GM19452 (cell line): ENCODE measurements around the gene TYW1.
"Not testable (repeated sequence)": the region's sequence is repeated elsewhere in the genome, so short reads cannot be mapped to it uniquely, and the experiment has no call there.

ENCODE experiments used
- ATAC-seq: cut with Tn5 transposase; IDR thresholded peaks from one replicate; pipeline ENCODE4 v1.9.1; 2021; ENCODE audit not compliant: unreplicated experiment

TYW1 gene

DNA sequence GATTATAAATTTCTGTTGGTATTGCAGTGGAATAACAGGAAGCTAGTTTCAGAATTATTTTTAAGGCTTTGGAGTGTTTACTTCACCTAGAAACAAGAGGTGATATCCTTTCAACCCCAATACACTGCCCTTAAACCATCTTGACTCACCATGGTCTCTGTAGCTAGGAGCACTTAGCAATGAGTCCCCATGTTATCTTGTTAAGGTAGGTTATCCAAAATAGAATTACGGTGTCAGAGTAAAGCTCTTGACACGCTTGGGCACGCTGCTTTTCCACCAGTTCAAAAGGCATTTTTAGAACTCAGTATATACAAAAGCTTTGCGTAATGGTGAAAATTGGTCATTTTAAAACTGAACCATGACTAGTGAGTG is 46.9 kb downstream of the TYW1 start:
- not testable (repeated sequence) for ATAC-seq

DNA sequence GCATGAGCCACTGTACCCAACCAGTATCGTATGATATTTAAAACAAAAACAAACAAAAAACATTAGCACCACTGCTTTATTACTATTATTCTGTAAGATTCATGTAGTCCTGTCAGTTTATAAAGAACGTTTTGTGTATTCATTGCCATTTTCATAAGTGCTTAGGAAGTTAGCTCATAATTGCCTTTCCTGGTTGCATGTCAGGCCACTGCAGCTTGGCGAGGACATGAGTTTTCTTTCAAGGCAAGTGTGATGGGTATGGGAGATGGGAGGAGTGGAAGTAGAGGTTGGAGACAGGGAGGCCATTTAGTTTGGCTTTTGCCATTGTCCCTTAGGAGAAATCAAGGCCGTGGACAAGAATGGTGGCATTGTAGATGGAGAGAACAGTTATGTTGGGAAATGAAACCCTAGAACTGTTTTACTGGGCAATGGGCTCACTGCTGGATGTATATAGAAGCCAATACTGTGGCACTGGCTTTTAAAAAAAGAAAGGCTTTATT is 48.9 kb downstream of the TYW1 start:
- ATAC-seq: no peak

DNA sequence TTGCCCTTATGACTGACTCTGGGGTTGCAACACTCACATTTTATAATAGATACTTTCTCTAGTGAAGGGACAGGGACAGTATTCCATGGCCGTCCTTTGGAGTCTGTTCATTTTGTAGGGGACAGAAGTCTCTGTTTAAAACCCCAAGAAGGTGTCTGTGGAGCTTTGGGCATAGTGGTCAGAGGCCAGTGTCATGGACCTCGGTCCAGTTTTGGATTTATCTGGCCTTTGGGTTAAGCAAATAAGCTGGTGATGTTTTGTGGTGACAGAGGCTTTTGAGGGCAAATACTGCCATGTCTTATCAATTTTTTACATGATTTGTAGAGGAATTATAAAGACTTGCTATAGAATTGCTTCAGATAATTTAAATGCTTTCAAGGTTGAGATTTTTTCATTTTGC is 50.2 kb downstream of the TYW1 start:
- ATAC-seq: not testable (repeated sequence)

DNA sequence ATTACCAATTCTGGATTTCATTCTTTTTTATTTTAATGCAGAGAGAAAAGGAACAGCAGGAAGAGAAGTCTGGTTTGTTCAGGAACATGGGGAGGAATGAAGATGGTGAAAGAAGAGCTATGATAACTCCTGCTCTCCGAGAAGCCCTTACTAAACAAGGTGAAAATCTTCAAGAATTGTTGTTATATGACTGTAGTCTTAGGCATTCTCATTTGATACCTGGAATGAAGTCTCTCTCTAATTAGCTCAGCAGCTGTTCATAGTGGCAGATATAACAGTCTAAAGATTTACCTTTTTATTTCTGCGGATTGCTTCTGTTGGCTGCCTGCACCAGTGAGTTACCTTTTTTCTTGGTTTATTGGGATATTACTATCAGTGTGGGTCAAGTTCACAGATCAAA is 53.3 kb downstream of the TYW1 start:
- ATAC-seq: not testable (repeated sequence)

DNA sequence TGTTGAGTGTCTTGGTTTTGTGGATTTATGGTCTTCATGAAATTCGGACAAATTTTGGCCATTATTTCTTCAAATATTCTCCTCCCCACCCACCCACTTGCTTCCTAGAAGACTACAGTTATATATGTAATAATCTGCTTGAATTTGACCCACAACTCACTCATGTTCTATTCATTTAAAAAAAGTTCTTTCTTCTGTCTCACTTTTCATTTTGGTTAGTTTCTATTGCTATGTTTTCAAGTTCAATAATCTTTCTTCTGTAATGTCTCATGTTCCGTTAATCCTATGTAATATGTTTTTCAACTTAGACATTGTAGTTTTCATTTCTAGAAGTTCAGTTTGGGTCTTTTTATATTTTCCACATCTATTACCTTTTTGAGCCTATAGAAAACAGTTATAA is 55.5 kb downstream of the TYW1 start:
- not testable (repeated sequence) for ATAC-seq

DNA sequence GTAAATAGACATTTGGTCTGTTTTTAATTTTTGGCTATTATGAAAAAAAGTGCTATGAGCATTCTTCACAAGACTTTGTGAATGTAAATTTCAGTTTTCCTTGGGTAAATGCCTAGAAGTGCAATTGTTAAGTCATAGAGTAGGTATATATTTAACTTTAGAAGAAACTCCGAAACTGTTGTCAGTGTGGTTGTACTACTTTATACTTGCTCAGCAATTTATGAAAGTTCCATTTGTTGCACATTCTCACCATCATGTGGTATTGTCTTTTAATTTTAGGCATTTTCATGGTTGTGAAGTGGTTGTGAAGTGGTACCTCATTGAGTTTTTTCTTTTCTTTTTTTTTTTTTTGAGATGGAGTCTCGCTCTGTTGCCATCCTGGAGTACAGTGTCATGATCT is 60.0 kb downstream of the TYW1 start:
- no peak for ATAC-seq

DNA sequence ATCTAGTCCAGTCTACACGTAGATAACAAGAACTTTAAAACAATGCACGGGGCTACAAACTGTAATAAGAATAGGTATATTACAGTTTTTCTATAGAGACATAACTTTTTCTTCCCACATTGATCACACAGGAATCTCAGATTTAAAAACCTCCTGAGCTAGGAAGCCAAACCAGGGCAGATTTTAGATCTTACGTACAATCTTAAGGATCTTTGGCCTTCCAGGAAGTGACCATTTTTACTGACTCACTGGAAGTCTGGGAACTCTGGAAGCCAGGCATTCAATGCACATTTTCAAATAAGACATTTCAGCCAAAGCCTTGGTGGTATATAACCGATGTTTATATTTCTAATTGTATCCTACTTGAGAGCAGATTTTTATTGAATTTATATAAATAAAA is 64.7 kb downstream of the TYW1 start:
- not testable (repeated sequence) for ATAC-seq

DNA sequence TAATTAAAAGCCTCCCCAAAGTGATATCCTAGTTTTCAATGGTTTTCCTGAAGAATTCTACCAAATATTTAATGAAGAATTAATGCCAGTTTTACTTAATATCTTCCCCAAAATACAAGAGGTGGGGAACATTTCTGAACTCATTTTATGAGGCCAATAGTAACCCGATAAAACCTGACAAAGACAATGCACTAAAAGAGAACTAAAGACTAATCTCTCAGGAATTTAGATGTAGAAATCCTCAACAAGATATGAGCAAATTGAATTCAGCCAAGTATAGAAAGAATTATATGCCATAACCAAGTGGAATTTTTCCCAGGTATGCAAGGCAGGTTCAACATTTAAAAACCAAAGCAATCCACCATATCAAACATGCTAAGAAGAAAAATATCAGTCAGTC is 66.2 kb downstream of the TYW1 start:
- ATAC-seq: not testable (repeated sequence)

DNA sequence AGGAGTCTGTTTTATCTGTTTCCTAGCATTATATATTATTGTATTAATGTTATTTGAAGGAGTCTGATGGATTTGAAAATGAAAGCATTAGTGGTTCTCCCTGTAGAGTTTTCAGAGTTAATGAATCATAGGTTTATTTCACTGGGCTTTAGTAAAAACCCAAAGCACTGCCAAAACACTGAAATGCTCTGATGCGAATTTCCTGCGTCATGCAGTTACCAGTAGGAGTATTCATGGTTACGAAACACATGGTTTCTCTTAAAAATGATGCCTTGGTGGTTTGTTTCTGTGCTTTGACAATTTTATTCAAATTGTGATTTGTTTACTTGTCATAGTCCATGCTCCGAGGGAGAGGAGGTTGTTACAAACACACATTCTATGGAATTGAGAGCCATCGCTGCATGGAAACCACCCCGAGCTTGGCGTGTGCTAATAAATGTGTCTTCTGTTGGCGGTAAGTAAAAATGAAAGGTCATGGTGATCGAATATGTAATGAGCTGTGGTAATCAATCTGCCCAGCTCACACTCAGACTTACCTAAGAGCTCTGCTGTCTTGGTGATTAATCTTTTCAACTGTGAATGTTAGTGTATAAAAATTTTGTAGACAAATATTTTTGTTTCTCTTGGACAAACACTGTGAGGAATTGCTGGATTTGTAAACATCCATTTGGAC is 70.5 kb downstream of the TYW1 start:
- peak; percentile 64 for ATAC-seq

DNA sequence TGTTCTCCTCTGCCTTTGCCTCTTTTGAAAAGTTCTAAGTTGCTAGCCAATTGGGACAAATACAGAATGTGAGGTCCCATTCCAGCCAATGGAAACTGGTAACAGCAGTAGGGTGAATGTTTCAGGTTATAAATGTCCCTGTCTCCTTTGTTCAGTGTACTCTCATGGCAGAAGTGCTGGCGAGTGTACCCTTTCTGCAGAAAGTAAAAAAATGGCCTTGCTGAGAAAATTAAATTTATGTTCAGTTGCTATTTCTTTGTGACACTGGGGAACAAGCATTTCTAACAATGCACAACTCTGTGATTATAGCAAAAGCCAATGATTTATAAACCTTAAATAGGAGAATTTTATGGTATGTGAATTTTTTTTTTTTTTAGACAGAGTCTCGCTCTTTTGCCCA is 79.5 kb downstream of the TYW1 start:
- ATAC-seq: not testable (repeated sequence)

DNA sequence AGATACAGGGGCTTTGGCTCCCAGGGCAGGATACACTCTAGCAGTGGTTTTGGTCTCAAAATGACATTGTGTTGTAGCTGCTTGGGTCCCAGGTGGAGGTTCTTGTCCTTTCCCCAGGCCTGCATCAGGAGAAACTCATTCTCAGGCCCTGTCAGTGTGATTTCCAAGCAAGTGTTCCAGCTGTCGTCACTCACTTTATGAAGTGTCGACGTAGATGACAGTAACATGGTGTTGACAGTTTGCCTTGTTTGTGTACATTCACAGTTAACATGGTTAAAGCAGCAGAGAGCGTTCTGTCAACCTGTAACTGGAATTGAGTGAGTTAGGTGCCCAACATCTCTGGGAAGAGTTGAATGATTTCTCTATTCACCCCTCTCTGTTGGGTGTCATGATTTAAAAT is 86.2 kb downstream of the TYW1 start:
- ATAC-seq: not testable (repeated sequence)

DNA sequence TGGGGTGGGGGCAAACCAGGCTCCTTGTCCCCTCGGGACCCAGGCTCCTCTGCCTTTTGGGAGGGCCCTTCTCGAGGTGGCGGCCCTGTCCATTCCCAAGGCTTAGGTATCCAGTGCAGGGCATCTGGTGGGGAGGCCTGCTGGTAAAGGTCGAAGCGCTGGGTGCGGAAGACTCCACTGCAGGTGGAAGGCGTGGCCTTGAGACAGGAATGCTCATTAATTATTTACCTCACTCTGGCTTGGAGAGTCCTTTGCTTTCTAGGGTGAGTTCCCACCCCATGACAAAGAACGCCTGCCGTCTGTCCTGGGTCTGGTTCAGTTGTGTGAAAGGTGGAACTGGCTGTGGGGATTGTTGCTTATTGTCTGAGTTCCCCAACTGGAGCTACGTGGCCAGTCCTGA is 92.6 kb downstream of the TYW1 start:
- not testable (repeated sequence) for ATAC-seq

DNA sequence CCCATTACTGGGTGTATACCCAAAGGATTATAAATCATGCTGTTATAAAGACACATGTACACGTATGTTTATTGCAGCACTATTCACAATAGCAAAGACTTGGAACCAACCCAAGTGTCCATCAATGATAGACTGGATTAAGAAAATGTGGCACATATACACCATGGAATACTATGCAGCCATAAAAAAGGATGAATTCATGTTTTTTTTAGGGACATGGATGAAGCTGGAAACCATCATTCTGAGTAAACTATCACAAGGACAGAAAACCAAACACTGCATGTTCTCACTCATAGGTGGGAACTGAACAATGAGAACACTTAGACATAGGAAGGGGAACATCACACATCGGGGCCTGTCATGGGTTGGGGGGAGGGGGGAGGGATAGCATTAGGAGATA is 94.4 kb downstream of the TYW1 start:
- ATAC-seq: not testable (repeated sequence)

DNA sequence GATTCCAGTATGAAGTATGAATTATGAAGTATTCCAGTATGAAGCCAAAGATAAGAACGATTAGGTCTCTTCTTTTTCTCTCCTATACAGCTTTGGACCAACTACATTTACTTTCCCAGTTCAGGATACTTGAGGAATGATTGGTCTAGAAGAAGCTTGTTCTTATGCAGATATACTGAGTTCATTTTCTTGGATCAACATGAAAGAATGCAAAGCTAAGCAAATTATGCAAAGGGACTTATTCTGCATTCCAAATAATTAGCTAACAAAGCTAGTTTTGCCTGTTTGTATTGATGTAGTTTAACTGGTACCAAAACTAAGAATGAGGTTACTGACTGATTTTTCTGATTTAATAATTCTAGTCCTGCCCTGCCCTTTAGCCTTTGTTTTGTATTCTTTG is 101.4 kb downstream of the TYW1 start:
- not testable (repeated sequence) for ATAC-seq

DNA sequence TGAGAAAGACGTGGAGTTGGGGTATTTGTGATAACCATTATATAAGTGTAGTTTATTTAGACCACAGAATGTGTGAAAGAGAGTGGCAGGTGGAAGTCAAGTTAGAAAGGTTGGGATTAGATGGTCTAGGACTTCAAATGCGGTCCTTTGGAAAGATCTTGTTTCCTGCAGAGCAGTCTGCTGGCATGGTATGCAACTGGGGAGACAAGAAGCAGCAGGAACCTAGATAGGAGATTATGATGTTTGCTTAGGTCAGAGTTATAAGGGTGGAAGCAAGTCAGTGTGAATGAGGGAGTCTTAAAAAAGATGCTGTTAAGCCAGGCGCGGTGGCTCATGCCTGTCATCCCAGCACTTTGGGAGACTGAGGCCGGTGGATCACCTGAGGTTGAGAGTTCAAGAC is 102.8 kb downstream of the TYW1 start:
- not testable (repeated sequence) for ATAC-seq

DNA sequence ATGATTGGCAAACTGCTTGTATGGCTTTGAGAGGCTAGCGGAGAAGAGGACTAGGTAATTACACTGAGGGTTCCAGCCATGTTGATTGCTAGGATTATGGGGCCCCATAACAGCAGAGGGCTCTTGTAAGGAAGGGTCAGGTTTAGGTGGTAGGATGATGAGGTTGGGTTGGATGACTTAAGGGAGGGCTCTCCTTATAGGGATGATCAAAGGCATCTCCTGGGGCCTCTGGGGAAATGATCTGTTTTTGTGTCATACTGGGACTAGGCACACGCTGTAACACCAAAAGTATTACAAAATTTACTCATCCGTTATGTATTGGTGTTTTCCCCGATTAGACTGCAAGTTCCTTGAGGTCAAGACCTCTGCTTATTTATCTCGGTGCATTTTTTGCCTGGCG is 103.4 kb downstream of the TYW1 start:
- not testable (repeated sequence) for ATAC-seq

DNA sequence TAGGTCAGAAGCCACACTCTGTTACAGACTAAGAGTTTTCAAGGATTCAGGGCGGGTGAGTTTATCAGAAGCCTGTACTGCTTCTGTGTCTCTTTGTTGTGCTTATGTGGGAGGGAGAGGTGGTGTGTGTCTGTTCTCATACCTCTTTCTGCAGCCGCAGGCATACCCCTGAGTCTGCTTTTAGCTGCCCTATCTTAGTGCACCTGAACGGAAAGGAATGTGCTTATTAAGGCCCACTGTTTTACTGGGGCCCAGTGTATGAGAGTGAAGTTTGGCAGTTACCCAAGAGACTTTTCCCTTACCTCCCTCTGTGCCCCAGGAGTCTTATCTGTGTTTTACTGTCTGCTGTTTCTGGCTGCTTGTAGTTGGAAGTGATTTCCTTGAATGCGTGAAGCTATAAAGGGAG is 104.3 kb downstream of the TYW1 start:
- ATAC-seq: no peak

DNA sequence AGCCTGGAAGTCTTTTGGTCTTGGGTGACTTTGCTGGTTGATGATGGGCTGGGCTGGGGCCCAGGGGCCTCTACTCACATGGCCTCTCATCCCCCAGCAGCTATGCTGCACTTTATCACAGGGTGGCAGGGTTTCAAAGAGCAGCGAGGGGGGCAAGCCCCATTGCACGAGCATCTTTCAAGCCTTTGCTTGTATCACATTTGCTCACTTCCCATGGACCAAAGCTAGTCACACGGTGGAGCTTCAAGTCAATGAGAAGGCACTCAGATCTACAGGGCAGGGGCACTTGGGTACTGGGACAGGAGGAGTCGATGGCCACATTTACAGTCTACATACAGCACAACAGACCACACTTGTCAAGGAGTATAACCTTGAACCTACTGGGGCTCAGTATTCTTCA is 108.3 kb downstream of the TYW1 start:
- ATAC-seq: not testable (repeated sequence)

DNA sequence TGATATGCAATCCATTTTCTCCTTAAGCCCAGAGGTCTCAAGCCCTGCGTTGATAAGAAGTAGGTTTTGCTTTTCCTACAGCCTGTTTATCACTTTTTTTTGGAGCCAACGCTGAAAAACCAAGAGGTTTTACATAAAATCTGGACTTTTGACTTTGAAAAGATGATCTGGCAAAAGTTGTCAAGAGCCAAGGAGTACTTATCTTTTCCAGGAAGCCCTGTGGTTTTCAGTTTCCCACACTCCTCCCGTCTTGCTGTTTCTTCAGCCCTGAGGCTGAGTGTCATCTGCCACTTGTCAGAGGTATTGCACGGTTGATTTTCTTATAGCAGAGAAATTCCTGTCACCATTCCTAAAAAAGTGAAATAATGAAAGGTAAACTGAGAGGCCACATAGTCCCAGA is 108.7 kb downstream of the TYW1 start:
- ATAC-seq: no peak

DNA sequence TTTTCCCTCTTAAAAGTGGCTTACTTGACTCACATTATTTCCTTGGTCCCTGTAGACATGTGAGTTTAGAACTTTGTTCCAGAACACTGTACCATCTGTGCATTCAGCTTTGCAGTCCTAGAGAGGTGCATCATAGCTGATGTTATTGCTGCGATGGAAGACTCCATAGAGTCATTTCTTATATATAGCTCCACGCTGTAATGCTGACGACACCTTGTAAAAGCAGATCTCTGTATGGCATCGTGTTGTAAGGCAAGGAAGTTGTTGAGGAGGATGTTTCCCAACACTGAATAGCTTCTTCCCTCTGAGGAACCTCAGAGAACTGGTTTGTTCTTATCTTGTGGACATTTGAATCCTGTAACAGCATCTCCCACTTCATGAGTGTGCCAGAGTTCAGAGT is 109.6 kb downstream of the TYW1 start:
- ATAC-seq: not testable (repeated sequence)

DNA sequence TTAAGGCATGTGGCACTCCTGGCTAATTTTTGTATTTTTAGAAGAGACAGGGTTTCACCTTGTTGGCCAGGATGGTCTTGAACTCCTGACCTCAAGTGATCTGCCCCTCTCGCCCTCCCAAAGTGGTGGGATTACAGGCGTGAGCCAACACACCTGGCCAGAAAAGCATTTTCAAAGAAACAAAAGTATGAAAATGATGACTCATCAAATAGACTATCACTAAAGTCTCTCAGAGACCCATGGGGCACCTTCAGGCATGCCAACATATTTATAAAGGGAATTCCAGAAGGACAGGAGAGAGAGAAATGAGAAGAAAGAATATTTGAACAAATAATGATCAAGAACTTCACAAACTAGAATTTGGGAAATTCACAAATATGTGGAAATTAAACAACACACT is 114.7 kb downstream of the TYW1 start:
- not testable (repeated sequence) for ATAC-seq

DNA sequence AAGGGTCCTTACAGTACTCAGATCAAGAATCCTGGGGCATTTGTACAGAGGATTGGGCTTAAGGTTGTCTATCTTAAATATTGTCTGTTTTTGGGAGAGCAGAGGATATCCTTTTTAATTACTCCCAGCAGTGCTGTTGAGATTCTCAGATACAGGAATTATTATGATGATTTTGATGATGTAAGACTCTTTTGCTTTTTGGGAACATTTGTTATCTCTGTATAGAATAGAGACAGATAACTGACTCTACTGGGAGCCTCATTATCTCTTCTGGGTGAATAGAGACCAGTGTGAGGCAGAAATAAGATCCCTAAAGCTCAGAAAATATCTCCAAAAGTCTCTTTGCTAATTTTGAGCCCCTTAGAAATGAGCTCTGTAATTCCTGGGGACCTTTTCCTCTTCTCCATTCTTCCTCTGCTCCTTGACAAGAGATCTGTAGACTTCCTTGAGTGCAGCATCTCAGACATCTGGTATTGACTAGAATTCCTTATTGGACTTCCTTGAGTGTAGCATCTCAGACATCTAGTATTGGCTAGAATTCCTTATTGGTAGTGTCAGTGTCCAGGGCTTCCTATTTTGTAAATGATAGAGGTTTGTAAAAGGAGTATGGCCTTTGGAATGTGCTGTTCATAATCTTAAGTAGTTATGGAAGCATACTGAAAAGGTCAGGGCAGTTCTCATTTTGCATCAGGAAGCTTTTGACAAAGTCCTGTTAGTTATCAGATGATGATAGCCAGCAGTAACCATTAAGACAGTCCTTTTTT is 118.0 kb downstream of the TYW1 start:
- not testable (repeated sequence) for ATAC-seq
